ENCODE data around the gene KCNIP1.

The KCNIP1 gene

GRCh38 chr5:170628028-170628427 lies 124.2 kb downstream of the KCNIP1 start:
- Histone ChIP-seq H3K9ac (ENCODE audit: low read depth, low read length, poor library complexity, severe bottlenecking) (no peak overlapping the region), H3K9me3 (ENCODE audit: insufficient read depth, low read depth, low read length) (no peaks in the 10 kb centered on the region), H3K4me2 (ENCODE audit: low read depth, low read length, poor library complexity, severe bottlenecking) (no peak overlapping the region), H3K4me3 (ENCODE audit: low read length, poor library complexity, severe bottlenecking) (no peak overlapping the region), H3K79me2 (ENCODE audit: insufficient read depth, low read length) (no peaks in the 10 kb centered on the region), H2AFZ (ENCODE audit: low read length) (no peak overlapping the region), H3K36me3 (ENCODE audit: insufficient read depth, low read length) (no peaks in the 10 kb centered on the region), H3K9me2 (replicated peaks; ENCODE audit: low read depth, low read length) (no peaks in the 10 kb centered on the region), H3K27me3 (ENCODE audit: insufficient read depth, low read length, poor library complexity, severe bottlenecking) (no peaks in the 10 kb centered on the region), H3F3A (ENCODE audit: low read depth) (no peaks in the 10 kb centered on the region), H4K20me1 (ENCODE audit: insufficient read depth, low read length, poor library complexity, severe bottlenecking) (no peaks in the 10 kb centered on the region), H3K4me1 (ENCODE audit: insufficient read depth, low read length, poor library complexity, severe bottlenecking) (no peaks in the 10 kb centered on the region)
- TF ChIP-seq EZH2phosphoT487 (IDR thresholded peaks at IDR 0.05; ENCODE audit: borderline replicate concordance) (no peak), CTCF (conservative IDR thresholded peaks at IDR 0.05; ENCODE audit: low read length) (no peak)

- H3K9me2 ChIP-seq (replicated peaks; ENCODE audit: low read depth, low read length): no peaks in the 10 kb centered on the region
- H4K20me1 ChIP-seq (ENCODE audit: insufficient read depth, low read length, poor library complexity, severe bottlenecking): no peaks in the 10 kb centered on the region
- H3K4me2 ChIP-seq (ENCODE audit: low read depth, low read length, poor library complexity, severe bottlenecking): no peak overlapping the region
- no peaks in the 10 kb centered on the region for H3F3A ChIP-seq (ENCODE audit: low read depth)
- H3K4me3 ChIP-seq (ENCODE audit: low read length, poor library complexity, severe bottlenecking): no peak overlapping the region
- peaks cover 2% of the 10 kb centered on the region for H3K4me1 ChIP-seq (ENCODE audit: insufficient read depth, low read length, poor library complexity, severe bottlenecking)
- no peak overlapping the region for H2AFZ ChIP-seq (ENCODE audit: low read length)
- H3K9ac ChIP-seq (ENCODE audit: low read depth, low read length, poor library complexity, severe bottlenecking): no peak overlapping the region
- H3K27me3 ChIP-seq (ENCODE audit: insufficient read depth, low read length, poor library complexity, severe bottlenecking): no peaks in the 10 kb centered on the region
- H3K36me3 ChIP-seq (ENCODE audit: insufficient read depth, low read length): no peaks in the 10 kb centered on the region
- H3K9me3 ChIP-seq (ENCODE audit: insufficient read depth, low read depth, low read length): no peaks in the 10 kb centered on the region
- no peak for TF ChIP-seq CTCF (conservative IDR thresholded peaks at IDR 0.05; ENCODE audit: low read length)
- TF ChIP-seq EZH2phosphoT487 (IDR thresholded peaks at IDR 0.05; ENCODE audit: borderline replicate concordance): no peak
- no peaks in the 10 kb centered on the region for H3K79me2 ChIP-seq (ENCODE audit: insufficient read depth, low read length)
Measured at GRCh38 chr5:170628691-170629565, 125.1 kb downstream of the KCNIP1 start.

GRCh38 chr5:170629566-170630175 lies 125.9 kb downstream of the KCNIP1 start:
- no peaks in the 10 kb centered on the region for H3K9me3 ChIP-seq (ENCODE audit: insufficient read depth, low read depth, low read length)
- H2AFZ ChIP-seq (ENCODE audit: low read length): no peak overlapping the region
- TF ChIP-seq CTCF (conservative IDR thresholded peaks at IDR 0.05; ENCODE audit: low read length) (no peak), EZH2phosphoT487 (IDR thresholded peaks at IDR 0.05; ENCODE audit: borderline replicate concordance) (no peak)
- no peak overlapping the region for H3K4me2 ChIP-seq (ENCODE audit: low read depth, low read length, poor library complexity, severe bottlenecking)
- H3K4me1 ChIP-seq (ENCODE audit: insufficient read depth, low read length, poor library complexity, severe bottlenecking): peaks cover 5% of the 10 kb centered on the region
- no peaks in the 10 kb centered on the region for H3K9me2 ChIP-seq (replicated peaks; ENCODE audit: low read depth, low read length)
- H4K20me1 ChIP-seq (ENCODE audit: insufficient read depth, low read length, poor library complexity, severe bottlenecking): no peaks in the 10 kb centered on the region
- no peaks in the 10 kb centered on the region for H3F3A ChIP-seq (ENCODE audit: low read depth)
- no peak overlapping the region for H3K4me3 ChIP-seq (ENCODE audit: low read length, poor library complexity, severe bottlenecking)
- no peaks in the 10 kb centered on the region for H3K79me2 ChIP-seq (ENCODE audit: insufficient read depth, low read length)
- H3K27me3 ChIP-seq (ENCODE audit: insufficient read depth, low read length, poor library complexity, severe bottlenecking): no peaks in the 10 kb centered on the region
- no peak overlapping the region for H3K9ac ChIP-seq (ENCODE audit: low read depth, low read length, poor library complexity, severe bottlenecking)
- H3K36me3 ChIP-seq (ENCODE audit: insufficient read depth, low read length): no peaks in the 10 kb centered on the region

Data from Loucy (cell line).